Activated effector memory CD4-positive, alpha-beta T cell treated with Interleukin-2 at 50 U/mL for 16 hours (primary cell): ENCODE results near the gene LRRC27.
A peak's percentile ranks its signal among the peaks of the same experiment; 100 is the strongest.

ENCODE experiments used
- DNase-seq: peaks from one replicate; pipeline ENCODE4 v3.0.0-alpha.2; 2020

LRRC27 gene

GRCh38 chr10:132339276-132339675, 7.3 kb downstream of the LRRC27 start:
- DNase-seq: no peak

GRCh38 chr10:132341017-132341416, 9.0 kb downstream of the LRRC27 start:
- no peak for DNase-seq

GRCh38 chr10:132341781-132342180, 9.8 kb downstream of the LRRC27 start:
- no peak for DNase-seq

- DNase-seq: no peak
Measured at GRCh38 chr10:132342553-132342952, 10.6 kb downstream of the LRRC27 start.

- no peak for DNase-seq
Measured at GRCh38 chr10:132344386-132344785, 12.4 kb downstream of the LRRC27 start.

GRCh38 chr10:132345345-132345744, 13.4 kb downstream of the LRRC27 start:
- DNase-seq: no peak

- no peak for DNase-seq
Measured at GRCh38 chr10:132346806-132347205, 14.8 kb downstream of the LRRC27 start.

GRCh38 chr10:132347211-132347930, 15.4 kb downstream of the LRRC27 start:
- no peak for DNase-seq

- no peak for DNase-seq
Measured at GRCh38 chr10:132347931-132348267, 15.9 kb downstream of the LRRC27 start.

- no peak for DNase-seq
Measured at GRCh38 chr10:132349766-132350165, 17.8 kb downstream of the LRRC27 start.

GRCh38 chr10:132350391-132350790, 18.4 kb downstream of the LRRC27 start:
- DNase-seq: no peak

GRCh38 chr10:132350946-132351345, 19.0 kb downstream of the LRRC27 start:
- no peak for DNase-seq

GRCh38 chr10:132351611-132352010, 19.6 kb downstream of the LRRC27 start:
- no peak for DNase-seq

GRCh38 chr10:132352462-132353308, 20.7 kb downstream of the LRRC27 start:
- peak; percentile 57 for DNase-seq

- DNase-seq: no peak
Measured at GRCh38 chr10:132353456-132354355, 21.7 kb downstream of the LRRC27 start.

- DNase-seq: no peak
Measured at GRCh38 chr10:132354356-132355094, 22.5 kb downstream of the LRRC27 start.

GRCh38 chr10:132355297-132355696, 23.3 kb downstream of the LRRC27 start:
- no peak for DNase-seq

GRCh38 chr10:132355754-132356153, 23.8 kb downstream of the LRRC27 start:
- no peak for DNase-seq

GRCh38 chr10:132356621-132357195, 24.7 kb downstream of the LRRC27 start:
- DNase-seq: no peak

- DNase-seq: no peak
Measured at GRCh38 chr10:132357286-132358058, 25.5 kb downstream of the LRRC27 start.

GRCh38 chr10:132359305-132360040, 27.5 kb downstream of the LRRC27 start:
- DNase-seq: no peak
